GM19240 (cell line): ENCODE data around the gene PALM2AKAP2.

ENCODE experiments used
- DNase-seq: peaks from one replicate; pipeline ENCODE4 v3.0.0; 2011; ENCODE audit warnings: low spot score; ENCODE audit not compliant: insufficient read length

The PALM2AKAP2 gene

GRCh38 chr9:109771796-109772531, 8.0 kb upstream of the PALM2AKAP2 start:
- DNase-seq = no peak

- no peak for DNase-seq
Observed at GRCh38 chr9:109775516-109775915, 4.5 kb upstream of the PALM2AKAP2 start.

- no peak for DNase-seq
Observed at GRCh38 chr9:109776391-109776790, 3.6 kb upstream of the PALM2AKAP2 start.

- no peak for DNase-seq
Observed at GRCh38 chr9:109780453-109781033, 545 bp downstream of the PALM2AKAP2 start.

GRCh38 chr9:109781086-109781485, 1.1 kb downstream of the PALM2AKAP2 start:
- no peak for DNase-seq

- DNase-seq = no peak
Observed at GRCh38 chr9:109781541-109782197, 1.7 kb downstream of the PALM2AKAP2 start.

GRCh38 chr9:109787735-109788134, 7.7 kb downstream of the PALM2AKAP2 start:
- DNase-seq = no peak

GRCh38 chr9:109789556-109789955, 9.6 kb downstream of the PALM2AKAP2 start:
- DNase-seq = no peak

- no peak for DNase-seq
Observed at GRCh38 chr9:109789971-109790370, 10.0 kb downstream of the PALM2AKAP2 start.

- DNase-seq = no peak
Observed at GRCh38 chr9:109791003-109791677, 11.1 kb downstream of the PALM2AKAP2 start.

- DNase-seq = no peak
Observed at GRCh38 chr9:109791747-109792146, 11.7 kb downstream of the PALM2AKAP2 start.

GRCh38 chr9:109792951-109793546, 13.1 kb downstream of the PALM2AKAP2 start:
- DNase-seq = no peak

GRCh38 chr9:109793921-109794320, 13.9 kb downstream of the PALM2AKAP2 start:
- DNase-seq = no peak

- no peak for DNase-seq
Observed at GRCh38 chr9:109794361-109795012, 14.5 kb downstream of the PALM2AKAP2 start.

- DNase-seq = no peak
Observed at GRCh38 chr9:109795613-109796012, 15.6 kb downstream of the PALM2AKAP2 start.

GRCh38 chr9:109796078-109796477, 16.1 kb downstream of the PALM2AKAP2 start:
- no peak for DNase-seq

GRCh38 chr9:109797006-109797405, 17.0 kb downstream of the PALM2AKAP2 start:
- no peak for DNase-seq

- no peak for DNase-seq
Observed at GRCh38 chr9:109797509-109797908, 17.5 kb downstream of the PALM2AKAP2 start.

GRCh38 chr9:109799141-109799540, 19.1 kb downstream of the PALM2AKAP2 start:
- no peak for DNase-seq

GRCh38 chr9:109799792-109800191, 19.8 kb downstream of the PALM2AKAP2 start:
- no peak for DNase-seq

- DNase-seq = no peak
Observed at GRCh38 chr9:109801484-109801883, 21.5 kb downstream of the PALM2AKAP2 start.
